Measurements from ENCODE around the gene SPCS2.

SPCS2 gene

DNA sequence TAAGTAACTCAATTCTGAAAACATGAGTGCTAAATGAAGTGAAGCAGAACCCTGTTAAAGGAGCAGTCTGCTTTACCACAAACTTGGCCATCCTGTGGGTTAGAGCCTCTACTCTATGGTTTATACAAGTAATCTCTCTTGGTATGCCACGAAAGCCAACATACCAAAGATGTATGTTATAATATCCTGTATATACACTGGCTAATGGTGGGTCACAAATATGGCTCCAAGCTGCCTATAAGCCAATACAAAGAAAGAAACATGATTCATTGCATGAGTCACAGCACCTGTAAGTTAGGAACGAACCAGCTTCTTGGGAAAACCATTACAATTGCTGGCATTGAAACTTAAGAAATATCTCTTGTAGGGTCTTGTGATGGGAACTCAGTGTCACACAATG is 16.3 kb upstream of the SPCS2 start:
- no peaks in the 10 kb centered on the region for H3K27me3 ChIP-seq (ENCODE audit: insufficient read depth, low read length)
- H3K27ac ChIP-seq (ENCODE audit: low read length), result no peak overlapping the region
- no peak overlapping the region for H3K4me3 ChIP-seq (ENCODE audit: low read length)
- no peak overlapping the region for H3K9ac ChIP-seq (ENCODE audit: low read depth, low read length)
- peaks cover 64% of the 10 kb centered on the region for H3K36me3 ChIP-seq (ENCODE audit: insufficient read depth, low read depth, low read length)
- no peaks in the 10 kb centered on the region for H3K9me3 ChIP-seq (ENCODE audit: insufficient read depth, low read depth, low read length)
- H3K4me1 ChIP-seq (ENCODE audit: insufficient read depth, low read length), result no peaks in the 10 kb centered on the region

DNA sequence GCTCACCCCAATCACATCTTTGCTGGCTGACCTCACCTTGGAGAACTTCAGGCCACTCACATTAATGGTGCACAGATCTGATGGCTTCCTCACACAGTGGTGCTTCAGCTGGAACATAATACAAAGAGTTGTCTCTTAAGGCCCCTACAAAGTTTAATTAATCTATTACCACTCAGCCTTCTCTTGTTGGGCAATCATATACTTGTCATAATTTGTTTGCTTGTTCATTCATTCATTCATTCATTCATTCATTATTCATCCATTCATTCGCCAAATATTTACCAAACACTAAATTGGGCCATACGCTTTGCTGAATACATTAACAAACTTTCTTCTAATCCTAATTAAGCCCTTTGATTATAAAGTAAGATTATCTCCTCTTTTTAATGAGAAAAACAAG is 15.3 kb upstream of the SPCS2 start:
- no peak overlapping the region for H3K27ac ChIP-seq (ENCODE audit: low read length)
- no peak overlapping the region for H3K4me3 ChIP-seq (ENCODE audit: low read length)
- peaks cover 59% of the 10 kb centered on the region for H3K36me3 ChIP-seq (ENCODE audit: insufficient read depth, low read depth, low read length)
- H3K27me3 ChIP-seq (ENCODE audit: insufficient read depth, low read length), result no peaks in the 10 kb centered on the region
- no peaks in the 10 kb centered on the region for H3K9me3 ChIP-seq (ENCODE audit: insufficient read depth, low read depth, low read length)
- no peak overlapping the region for H3K9ac ChIP-seq (ENCODE audit: low read depth, low read length)
- H3K4me1 ChIP-seq (ENCODE audit: insufficient read depth, low read length), result no peaks in the 10 kb centered on the region

DNA sequence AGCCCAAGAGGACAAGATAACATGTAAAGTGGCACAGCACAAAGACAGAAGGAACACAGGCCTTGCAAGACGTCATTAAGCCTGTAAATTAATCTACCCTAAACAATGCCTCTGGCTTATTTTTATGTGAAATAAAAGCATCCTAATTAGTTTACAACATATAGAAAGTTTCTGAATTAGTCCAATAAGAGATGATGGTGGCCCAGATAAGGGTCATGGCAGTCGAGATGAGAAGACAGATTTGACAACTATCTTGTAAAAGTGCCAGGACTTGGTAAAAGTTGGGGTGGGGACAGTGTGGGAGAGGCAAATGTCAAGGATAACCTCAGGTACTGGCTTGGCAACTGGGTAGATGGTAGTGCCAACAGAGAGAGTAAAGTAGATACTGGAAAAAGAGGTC is 13.8 kb upstream of the SPCS2 start:
- no peak overlapping the region for H3K27ac ChIP-seq (ENCODE audit: low read length)
- H3K9ac ChIP-seq (ENCODE audit: low read depth, low read length), result no peak overlapping the region
- no peak overlapping the region for H3K4me3 ChIP-seq (ENCODE audit: low read length)
- no peaks in the 10 kb centered on the region for H3K27me3 ChIP-seq (ENCODE audit: insufficient read depth, low read length)
- H3K4me1 ChIP-seq (ENCODE audit: insufficient read depth, low read length), result no peaks in the 10 kb centered on the region
- no peaks in the 10 kb centered on the region for H3K9me3 ChIP-seq (ENCODE audit: insufficient read depth, low read depth, low read length)
- peaks cover 56% of the 10 kb centered on the region for H3K36me3 ChIP-seq (ENCODE audit: insufficient read depth, low read depth, low read length)

DNA sequence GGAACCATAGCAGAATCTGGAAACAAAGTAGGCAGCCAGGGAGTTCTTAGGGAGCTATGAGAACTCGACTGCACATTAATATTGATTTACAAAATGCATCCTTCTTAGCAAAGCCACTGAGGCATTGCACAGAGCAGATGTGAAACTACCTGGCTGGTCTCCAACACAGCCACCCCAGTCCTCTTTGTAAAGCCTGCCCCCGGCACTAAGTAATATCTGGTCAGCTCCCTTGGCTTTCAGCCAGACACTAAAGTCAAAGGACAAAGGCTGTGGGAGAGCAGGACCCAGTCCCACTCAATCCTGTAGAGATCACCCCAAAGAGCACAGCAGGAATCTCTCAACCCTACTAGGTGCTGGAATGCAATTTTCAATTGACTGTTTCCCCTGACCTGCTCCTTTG is 13.0 kb upstream of the SPCS2 start:
- Histone ChIP-seq H3K4me3 (ENCODE audit: low read length) (no peak overlapping the region), H3K27ac (ENCODE audit: low read length) (no peak overlapping the region), H3K9me3 (ENCODE audit: insufficient read depth, low read depth, low read length) (no peaks in the 10 kb centered on the region), H3K4me1 (ENCODE audit: insufficient read depth, low read length) (no peaks in the 10 kb centered on the region), H3K9ac (ENCODE audit: low read depth, low read length) (no peak overlapping the region), H3K27me3 (ENCODE audit: insufficient read depth, low read length) (no peaks in the 10 kb centered on the region), H3K36me3 (ENCODE audit: insufficient read depth, low read depth, low read length) (peaks cover 63% of the 10 kb centered on the region)

DNA sequence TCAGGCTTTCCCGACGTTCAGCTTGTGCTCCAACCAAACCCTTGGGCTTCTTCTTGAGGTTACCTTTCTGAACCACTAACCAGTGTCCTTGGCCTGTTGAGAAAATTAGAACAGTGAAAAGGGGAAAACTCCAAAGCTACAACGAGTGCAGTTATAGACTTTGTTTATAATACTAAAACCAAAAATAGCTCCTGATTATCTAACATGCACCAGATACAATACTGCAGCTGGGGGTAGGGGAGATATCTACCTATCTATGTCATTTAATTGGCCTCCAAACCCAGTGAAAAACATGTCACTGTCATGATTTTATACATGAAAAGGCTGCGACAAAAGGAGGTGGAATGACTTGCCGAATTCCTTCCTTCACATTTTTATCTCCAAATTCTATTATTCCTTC is 12.1 kb upstream of the SPCS2 start:
- peaks cover 63% of the 10 kb centered on the region for H3K36me3 ChIP-seq (ENCODE audit: insufficient read depth, low read depth, low read length)

DNA sequence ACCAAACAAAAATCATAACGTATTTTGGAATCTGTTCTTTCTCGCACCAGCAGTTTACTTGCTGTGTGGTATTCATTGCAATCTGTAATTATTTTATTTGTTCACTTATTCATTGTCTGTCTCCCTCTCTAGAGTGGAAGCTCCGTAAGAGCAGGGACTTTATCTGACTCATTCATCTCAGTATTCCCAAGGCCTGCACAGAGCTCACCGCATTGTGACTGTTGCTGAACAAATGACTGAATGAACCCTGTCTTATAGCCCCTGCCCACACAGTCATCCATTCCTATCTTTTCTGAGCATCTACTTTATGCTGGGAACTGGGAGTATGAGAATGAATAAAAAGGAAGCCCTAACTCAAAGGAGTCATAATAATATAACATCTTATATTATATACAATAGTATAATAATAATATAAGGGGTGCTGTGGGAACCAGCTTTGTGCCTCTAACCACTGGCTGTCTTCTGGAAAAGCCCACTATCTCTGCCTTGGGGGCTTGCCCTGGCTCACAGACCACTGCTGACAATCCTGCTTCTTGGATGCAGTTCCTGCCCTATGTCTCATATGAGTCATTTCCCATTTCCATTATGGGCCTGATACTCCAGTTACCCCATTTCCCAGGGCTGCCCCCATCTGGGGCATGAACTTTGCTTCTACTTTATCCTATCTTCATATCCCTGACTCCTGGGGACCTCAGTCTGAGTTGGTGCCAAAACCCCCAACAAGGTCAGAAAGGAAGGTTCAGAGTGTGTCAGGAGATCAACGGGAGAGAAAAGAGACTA is 11.2 kb upstream of the SPCS2 start:
- Histone ChIP-seq H3K36me3 (ENCODE audit: insufficient read depth, low read depth, low read length) (peaks cover 56% of the 10 kb centered on the region), H3K9ac (ENCODE audit: low read depth, low read length) (no peak overlapping the region), H3K27ac (ENCODE audit: low read length) (no peak overlapping the region), H3K27me3 (ENCODE audit: insufficient read depth, low read length) (no peaks in the 10 kb centered on the region), H3K4me3 (ENCODE audit: low read length) (no peak overlapping the region), H3K4me1 (ENCODE audit: insufficient read depth, low read length) (no peaks in the 10 kb centered on the region), H3K9me3 (ENCODE audit: insufficient read depth, low read depth, low read length) (no peaks in the 10 kb centered on the region)

More for the DNA sequence above, 12.1 kb upstream of the SPCS2 start:
- Histone ChIP-seq H3K9ac (ENCODE audit: low read depth, low read length) (no peak overlapping the region), H3K9me3 (ENCODE audit: insufficient read depth, low read depth, low read length) (no peaks in the 10 kb centered on the region), H3K4me1 (ENCODE audit: insufficient read depth, low read length) (no peaks in the 10 kb centered on the region), H3K27ac (ENCODE audit: low read length) (no peak overlapping the region), H3K27me3 (ENCODE audit: insufficient read depth, low read length) (no peaks in the 10 kb centered on the region), H3K4me3 (ENCODE audit: low read length) (no peak overlapping the region)

DNA sequence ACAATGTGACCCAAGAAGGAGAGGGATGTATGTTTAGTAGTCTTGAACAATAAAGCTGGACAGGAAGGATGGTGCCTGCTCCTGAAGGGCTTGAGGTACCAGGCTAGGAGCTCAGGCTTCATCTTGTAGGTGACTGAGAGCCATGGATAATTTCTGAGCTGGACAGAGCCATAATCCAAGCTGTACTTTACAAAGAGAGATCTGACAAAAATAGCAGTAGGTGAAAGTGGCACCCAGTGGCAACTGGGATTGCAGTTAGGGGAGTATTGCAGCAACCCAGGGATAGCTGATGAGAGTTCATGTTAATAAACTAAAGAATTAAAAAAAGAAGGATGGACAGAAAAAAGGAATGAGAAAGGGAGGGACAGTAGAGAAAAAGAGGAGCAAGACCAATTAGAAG is 7.6 kb upstream of the SPCS2 start:
- H3K9me3 ChIP-seq (ENCODE audit: insufficient read depth, low read depth, low read length), result no peaks in the 10 kb centered on the region
- no peak overlapping the region for H3K4me3 ChIP-seq (ENCODE audit: low read length)
- H3K36me3 ChIP-seq (ENCODE audit: insufficient read depth, low read depth, low read length), result peaks cover 29% of the 10 kb centered on the region
- no peaks in the 10 kb centered on the region for H3K27me3 ChIP-seq (ENCODE audit: insufficient read depth, low read length)
- H3K9ac ChIP-seq (ENCODE audit: low read depth, low read length), result no peak overlapping the region
- H3K4me1 ChIP-seq (ENCODE audit: insufficient read depth, low read length), result no peaks in the 10 kb centered on the region
- no peak overlapping the region for H3K27ac ChIP-seq (ENCODE audit: low read length)

DNA sequence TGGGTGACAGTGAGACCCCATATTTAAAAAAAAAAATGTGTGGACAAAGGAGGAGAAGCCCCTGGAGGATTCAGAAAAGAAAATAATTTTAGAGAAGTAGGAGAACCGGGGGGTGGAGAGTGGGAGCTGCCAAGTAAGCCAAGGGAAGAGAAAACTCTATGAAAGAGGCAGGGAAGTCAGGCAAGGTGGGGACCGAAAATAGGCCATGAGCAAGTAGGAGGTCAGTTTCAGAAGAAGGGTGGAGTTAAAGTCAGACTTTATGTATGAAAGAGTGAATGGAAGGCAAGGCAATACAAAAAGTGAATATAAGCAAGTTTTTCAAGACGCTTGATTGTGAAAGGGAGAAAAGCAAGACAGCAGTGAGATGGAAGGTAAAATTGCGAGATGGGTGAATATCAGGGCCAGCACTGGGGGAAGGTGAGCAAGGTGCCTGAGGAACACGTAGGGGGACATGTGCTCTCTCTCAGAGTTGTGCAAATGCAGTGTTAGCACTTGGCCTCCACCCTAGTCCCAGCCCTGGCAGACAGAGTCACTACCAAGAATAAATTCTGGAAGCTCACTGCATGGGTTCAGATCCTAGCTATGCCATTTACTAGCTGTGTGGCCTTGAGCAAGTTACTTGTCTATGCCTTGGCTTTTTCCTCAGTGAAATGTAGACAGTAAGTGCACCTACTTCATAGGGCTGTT is 6.8 kb upstream of the SPCS2 start:
- no peak overlapping the region for H3K27ac ChIP-seq (ENCODE audit: low read length)
- H3K36me3 ChIP-seq (ENCODE audit: insufficient read depth, low read depth, low read length), result peaks cover 22% of the 10 kb centered on the region
- H3K4me3 ChIP-seq (ENCODE audit: low read length), result no peak overlapping the region
- no peaks in the 10 kb centered on the region for H3K4me1 ChIP-seq (ENCODE audit: insufficient read depth, low read length)
- H3K9ac ChIP-seq (ENCODE audit: low read depth, low read length), result no peak overlapping the region
- no peaks in the 10 kb centered on the region for H3K9me3 ChIP-seq (ENCODE audit: insufficient read depth, low read depth, low read length)
- no peaks in the 10 kb centered on the region for H3K27me3 ChIP-seq (ENCODE audit: insufficient read depth, low read length)

DNA sequence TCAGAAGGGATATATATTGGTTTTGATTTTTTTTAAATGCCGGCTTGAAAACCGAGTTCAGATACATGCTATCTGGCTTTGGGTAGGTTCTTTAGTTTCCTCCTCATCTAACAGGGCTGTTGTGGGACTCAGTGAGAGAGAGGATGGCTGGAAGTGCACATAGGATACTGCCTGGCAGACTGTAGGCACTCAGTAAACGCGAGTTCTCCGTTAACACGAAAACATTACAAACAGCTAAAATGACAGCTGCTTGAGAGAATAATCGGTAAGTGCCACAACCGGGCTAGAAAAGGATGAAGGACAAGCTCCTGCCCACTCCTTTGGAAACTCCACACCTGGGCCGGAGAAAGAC is 544 bp upstream of the SPCS2 start:
- Histone ChIP-seq H3K4me1 (ENCODE audit: insufficient read depth, low read length) (peaks cover 3% of the 10 kb centered on the region; the same call in 1 of the 2 replicates), H3K4me3 (ENCODE audit: low read length) (peak overlapping the region; percentile 98), H3K27ac (ENCODE audit: low read length) (no peak overlapping the region), H3K9ac (ENCODE audit: low read depth, low read length) (peak overlapping the region; percentile 97; the same call in 1 of the 2 replicates), H3K27me3 (ENCODE audit: insufficient read depth, low read length) (no peaks in the 10 kb centered on the region), H3K36me3 (ENCODE audit: insufficient read depth, low read depth, low read length) (peaks cover 17% of the 10 kb centered on the region), H3K9me3 (ENCODE audit: insufficient read depth, low read depth, low read length) (no peaks in the 10 kb centered on the region)

DNA sequence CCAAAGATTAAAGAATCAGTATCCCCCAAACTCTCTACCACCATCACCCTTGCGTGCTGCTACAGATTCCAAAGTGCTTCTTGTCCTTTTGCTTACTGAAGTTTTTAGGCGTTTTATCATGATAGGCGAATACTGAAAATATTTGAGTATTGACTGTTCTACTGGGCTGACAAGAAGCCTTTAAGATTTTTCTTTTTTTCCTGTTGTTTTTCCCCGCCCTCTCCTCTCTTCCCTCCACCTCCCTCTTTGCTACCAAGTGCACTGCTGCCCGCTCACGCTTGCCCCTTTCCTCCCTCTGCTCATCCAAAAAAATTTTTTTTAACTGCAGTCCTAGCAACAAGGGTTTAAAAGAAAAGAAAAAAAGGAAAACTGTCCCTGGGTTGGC is 679 bp downstream of the SPCS2 start:
- H3K4me3 ChIP-seq (ENCODE audit: low read length), result peak overlapping the region; percentile 98
- no peaks in the 10 kb centered on the region for H3K9me3 ChIP-seq (ENCODE audit: insufficient read depth, low read depth, low read length)
- H3K27ac ChIP-seq (ENCODE audit: low read length), result peak overlapping the region; percentile 41
- H3K36me3 ChIP-seq (ENCODE audit: insufficient read depth, low read depth, low read length), result peaks cover 11% of the 10 kb centered on the region
- H3K9ac ChIP-seq (ENCODE audit: low read depth, low read length), result peak overlapping the region; percentile 97
- H3K4me1 ChIP-seq (ENCODE audit: insufficient read depth, low read length), result peaks cover 3% of the 10 kb centered on the region; the same call in 1 of the 2 replicates
- no peaks in the 10 kb centered on the region for H3K27me3 ChIP-seq (ENCODE audit: insufficient read depth, low read length)

DNA sequence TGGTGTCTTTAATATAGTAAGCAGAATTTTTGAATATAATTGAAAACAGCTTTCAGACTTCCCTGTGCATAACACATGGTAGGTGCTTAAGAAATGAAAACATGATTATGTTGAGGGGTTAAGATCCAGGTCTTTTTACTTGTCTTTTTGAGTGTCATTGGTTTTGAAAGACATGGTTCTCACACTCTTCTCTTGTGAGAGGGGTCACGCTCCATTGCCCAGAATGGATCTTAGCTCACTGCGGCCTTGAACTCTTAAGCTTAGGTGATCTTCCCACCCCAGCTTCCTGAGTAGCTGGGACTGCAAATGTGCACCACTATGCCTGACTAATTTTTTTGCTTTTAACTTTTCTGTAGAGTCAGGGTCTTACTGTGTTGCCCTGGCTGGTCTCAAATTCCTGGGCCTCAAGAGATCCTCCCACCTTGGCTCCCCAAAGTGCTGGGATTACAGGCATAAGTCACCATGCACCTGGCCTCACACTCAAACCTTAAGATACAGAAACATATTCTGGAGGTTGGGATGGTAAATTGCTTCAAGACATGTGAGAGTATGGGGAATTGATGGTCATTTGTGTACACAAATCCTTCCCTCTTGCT is 1.4 kb downstream of the SPCS2 start:
- H3K4me1 ChIP-seq (ENCODE audit: insufficient read depth, low read length), result peaks cover 3% of the 10 kb centered on the region; the same call in 1 of the 2 replicates
- no peaks in the 10 kb centered on the region for H3K27me3 ChIP-seq (ENCODE audit: insufficient read depth, low read length)
- peaks cover 11% of the 10 kb centered on the region for H3K36me3 ChIP-seq (ENCODE audit: insufficient read depth, low read depth, low read length)
- no peak overlapping the region for H3K27ac ChIP-seq (ENCODE audit: low read length)
- H3K9ac ChIP-seq (ENCODE audit: low read depth, low read length), result peak overlapping the region; percentile 97; the same call in 1 of the 2 replicates
- H3K4me3 ChIP-seq (ENCODE audit: low read length), result peak overlapping the region; percentile 98
- no peaks in the 10 kb centered on the region for H3K9me3 ChIP-seq (ENCODE audit: insufficient read depth, low read depth, low read length)

DNA sequence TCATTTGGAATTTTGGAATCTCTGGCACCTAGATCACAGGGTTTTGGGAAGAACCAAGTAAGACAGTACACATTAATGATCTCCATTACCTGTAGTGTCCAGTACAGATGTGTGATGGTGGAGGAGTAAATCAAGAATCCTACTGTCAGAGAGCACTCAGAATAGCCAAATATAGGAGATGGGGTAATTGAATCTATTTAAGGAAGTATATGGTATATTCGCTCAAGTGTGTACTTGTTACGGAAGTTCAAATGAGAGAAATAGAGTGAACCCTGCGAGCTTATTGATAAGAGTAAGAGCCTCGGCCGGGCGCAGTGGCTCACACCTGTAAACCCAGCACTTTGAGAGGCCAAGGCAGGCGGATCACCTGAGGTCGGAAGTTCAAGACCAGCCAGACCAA is 2.2 kb downstream of the SPCS2 start:
- H3K36me3 ChIP-seq (ENCODE audit: insufficient read depth, low read depth, low read length), result peaks cover 11% of the 10 kb centered on the region
- no peaks in the 10 kb centered on the region for H3K27me3 ChIP-seq (ENCODE audit: insufficient read depth, low read length)
- H3K9ac ChIP-seq (ENCODE audit: low read depth, low read length), result no peak overlapping the region
- H3K4me1 ChIP-seq (ENCODE audit: insufficient read depth, low read length), result peaks cover 3% of the 10 kb centered on the region; the same call in 1 of the 2 replicates
- no peaks in the 10 kb centered on the region for H3K9me3 ChIP-seq (ENCODE audit: insufficient read depth, low read depth, low read length)
- H3K27ac ChIP-seq (ENCODE audit: low read length), result no peak overlapping the region
- H3K4me3 ChIP-seq (ENCODE audit: low read length), result no peak overlapping the region

Data from iPS-20b (cell line).